ENCODE measurements around the gene PPP1R9B.

The PPP1R9B gene, protein sequence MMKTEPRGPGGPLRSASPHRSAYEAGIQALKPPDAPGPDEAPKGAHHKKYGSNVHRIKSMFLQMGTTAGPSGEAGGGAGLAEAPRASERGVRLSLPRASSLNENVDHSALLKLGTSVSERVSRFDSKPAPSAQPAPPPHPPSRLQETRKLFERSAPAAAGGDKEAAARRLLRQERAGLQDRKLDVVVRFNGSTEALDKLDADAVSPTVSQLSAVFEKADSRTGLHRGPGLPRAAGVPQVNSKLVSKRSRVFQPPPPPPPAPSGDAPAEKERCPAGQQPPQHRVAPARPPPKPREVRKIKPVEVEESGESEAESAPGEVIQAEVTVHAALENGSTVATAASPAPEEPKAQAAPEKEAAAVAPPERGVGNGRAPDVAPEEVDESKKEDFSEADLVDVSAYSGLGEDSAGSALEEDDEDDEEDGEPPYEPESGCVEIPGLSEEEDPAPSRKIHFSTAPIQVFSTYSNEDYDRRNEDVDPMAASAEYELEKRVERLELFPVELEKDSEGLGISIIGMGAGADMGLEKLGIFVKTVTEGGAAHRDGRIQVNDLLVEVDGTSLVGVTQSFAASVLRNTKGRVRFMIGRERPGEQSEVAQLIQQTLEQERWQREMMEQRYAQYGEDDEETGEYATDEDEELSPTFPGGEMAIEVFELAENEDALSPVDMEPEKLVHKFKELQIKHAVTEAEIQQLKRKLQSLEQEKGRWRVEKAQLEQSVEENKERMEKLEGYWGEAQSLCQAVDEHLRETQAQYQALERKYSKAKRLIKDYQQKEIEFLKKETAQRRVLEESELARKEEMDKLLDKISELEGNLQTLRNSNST

DNA sequence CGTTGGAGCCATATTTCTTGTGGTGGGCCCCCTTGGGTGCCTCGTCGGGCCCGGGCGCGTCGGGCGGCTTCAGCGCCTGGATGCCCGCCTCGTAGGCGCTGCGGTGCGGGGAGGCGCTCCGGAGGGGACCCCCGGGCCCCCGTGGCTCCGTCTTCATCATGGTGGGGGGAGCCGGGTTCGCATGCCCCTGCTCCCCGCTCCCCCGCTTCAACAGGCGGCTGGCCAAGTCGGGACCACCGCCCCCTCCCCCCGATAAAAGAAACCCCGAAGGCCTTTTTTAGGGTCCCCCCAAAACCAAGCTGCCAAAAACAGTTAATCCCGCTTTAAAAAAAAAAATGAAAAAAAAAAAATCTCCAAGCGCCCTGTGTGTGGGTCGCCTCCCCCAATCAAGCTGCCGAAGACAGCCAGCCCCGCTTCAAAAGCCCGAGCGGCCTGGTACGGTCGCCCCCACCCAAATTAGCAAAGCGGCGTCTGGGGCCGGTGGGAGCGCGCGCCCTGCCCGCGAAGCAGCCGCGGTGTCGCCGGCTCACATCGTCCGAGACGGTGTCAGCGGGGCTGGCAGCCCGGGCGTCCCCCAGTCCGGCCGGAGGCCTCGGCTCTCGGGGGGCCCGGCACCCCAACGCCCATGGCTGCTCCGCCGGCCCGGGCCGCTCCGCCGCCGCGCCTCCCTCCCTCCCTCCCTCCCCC, at the start of gene PPP1R9B:
TSS of gene PPP1R9B (minus strand) at position 324 of the 687 bp plus-strand sequence. CDS start at position 160, 164 bp downstream.
- DNase-seq = no peak

DNA sequence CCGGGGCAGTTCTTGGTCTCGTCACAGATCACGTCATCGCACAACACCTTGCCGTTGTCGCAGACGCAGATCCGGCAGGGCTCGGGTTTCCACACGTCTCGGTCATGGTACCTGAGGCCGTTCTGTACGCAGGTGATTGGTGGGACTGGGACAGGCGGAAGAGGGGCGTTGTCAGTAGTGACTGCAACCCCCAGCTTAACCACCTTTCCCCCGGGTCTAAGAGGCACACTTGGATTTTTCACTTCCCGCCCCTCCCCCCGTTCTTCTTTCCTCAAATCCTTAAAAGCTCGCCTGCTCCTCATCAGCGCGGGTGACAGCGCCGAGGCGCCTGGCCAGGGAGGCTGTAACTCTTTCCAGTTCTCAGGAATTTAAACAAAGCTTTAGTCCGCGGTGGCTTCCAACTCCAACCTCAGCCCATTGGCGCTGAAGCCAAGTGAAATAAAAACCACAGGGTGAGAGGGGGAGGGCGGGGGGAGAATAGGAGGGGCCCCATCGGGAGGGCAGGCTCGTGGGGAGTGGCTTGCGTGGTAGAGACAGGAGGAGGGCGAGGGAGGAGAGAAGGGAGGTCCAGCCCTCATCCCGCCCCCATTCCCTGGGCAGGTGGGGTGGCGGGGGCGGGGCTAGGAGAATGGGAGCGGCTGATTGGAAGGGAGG, 49.5 kb upstream of the PPP1R9B start:
- peak; percentile 29 for DNase-seq

DNA sequence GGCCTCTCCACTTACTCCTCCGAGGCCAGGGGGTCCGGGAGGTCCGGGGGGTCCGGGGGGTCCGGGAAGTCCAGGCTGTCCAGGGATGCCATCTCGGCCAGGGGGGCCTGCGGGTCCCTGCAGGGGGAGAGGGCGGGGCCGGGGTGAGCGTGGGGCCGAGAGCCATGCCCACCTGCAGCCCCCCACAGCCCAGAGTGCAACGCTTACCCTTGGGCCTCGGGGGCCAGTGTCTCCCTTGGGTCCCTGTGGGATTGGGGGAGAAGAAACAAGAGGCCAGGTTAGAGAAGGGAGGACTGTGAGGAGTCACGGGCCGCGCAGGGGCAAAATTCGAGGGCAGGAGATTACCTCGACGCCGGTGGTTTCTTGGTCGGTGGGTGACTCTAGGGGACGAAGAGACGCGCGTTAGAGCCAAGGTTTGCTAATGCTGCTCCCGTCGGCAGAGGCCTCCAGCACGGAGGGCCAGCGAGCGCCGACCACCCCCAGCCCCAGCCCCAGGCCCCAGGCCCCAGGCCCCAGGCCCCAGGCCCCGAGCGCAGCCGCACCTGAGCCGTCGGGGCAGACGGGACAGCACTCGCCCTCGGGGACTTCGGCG, 48.8 kb upstream of the PPP1R9B start:
- DNase-seq = no peak

DNA sequence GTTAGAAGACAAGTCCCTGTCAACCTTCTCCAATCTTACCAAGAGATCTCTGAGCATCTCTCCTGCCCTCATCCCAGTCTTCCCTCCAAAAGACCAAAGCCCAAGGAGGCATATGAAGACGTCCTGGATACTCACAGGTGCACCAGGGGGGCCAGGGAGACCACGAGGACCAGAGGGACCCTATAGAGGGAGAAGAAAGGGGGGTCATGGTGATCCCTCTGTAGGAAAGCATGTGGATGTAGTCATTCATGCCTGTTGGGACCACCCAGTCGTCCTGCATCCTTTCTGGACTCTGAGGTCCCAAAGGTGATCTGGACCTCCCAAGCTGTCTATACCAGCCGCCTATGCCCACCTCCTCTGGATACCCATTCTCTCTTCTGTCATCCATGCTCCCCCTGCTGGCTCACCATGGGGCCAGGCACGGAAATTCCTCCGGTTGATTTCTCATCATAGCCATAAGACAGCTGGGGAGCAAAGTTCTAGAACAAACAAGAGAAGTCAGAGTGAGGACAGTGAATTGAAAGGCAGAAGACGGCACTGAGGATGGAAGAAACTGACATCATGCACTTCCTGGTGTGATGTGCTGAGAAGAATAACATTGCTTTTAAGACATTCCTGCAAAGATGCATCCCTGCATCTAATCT, 47.7 kb upstream of the PPP1R9B start:
- DNase-seq = peak; percentile 43

DNA sequence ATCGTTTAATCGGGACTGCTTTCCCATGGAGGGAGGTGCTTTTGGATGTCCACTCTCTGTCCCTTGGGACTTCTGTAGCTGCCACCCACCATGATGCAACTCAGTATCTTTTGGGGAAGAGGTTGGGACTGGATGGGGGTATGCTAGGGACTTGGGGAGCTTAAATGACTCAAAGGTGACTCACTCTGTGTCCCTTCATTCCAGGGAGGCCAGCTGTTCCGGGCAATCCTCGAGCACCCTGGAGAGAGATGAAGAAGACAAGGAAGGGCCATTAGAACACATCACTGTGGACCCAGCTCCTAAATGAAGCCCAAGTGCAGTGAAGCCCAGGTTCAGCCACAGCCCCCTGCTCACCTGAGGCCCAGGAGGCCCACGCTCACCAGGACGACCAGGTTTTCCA, 46.3 kb upstream of the PPP1R9B start:
- DNase-seq = no peak

DNA sequence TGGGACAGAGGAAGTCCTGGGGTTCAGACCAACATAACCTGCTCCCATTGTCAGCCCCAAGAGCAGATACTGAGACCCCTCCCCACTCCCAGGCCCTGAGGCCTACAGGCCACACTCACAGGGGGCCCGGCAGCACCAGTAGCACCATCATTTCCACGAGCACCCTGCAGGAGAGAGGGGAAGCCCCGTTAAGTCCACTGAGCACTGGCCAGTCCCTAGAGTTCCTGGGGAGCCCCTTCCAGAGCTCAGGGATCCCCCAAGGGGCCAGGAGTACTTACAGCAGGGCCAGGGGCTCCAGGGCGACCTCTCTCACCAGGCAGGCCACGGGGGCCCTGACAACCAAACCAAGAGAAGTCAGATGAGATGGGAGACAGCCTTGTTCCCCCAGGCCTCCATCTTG, 45.6 kb upstream of the PPP1R9B start:
- DNase-seq = no peak

DNA sequence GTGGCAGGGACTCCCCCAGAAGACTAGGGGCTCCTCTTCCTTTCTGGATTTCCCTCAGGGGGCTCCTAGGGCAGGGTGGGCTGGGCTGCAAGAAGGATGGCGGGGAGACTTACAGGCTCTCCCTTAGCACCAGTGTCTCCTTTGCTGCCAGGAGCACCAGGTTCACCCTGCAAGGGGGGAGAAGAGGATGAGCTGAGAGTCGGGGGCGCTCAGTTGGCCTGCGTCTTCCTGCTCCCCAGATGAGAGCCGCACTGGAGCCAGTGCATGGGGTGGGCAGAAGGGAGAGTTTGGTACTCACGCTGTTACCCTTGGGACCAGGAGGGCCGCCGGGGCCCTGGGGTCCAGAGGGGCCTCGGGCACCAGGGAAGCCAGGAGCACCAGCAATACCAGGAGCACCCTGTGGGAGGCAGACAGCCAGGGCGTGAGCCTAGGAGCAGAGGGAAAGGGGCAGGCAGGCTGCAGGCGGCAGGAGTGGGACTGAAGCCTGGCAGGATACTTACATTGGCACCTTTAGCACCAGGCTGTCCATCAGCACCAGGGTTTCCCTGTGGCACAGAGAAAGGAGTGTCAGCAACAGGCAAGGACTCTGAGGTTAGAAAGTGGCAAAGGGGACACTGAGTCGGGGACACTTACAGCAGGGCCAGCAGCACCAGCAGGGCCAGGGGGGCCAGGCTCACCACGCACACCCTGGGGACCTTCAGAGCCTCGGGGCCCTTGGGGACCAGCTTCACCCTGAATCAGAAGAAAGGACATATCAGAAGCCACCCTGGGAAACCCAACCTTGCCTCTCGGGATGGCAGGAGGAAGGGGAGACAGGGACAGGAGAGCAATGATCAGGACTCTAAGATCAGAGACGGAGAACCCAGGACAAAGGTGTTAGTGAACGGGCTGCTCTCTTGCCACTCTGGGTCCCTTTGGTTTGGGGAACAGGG, 44.7 kb upstream of the PPP1R9B start:
- no peak for DNase-seq

DNA sequence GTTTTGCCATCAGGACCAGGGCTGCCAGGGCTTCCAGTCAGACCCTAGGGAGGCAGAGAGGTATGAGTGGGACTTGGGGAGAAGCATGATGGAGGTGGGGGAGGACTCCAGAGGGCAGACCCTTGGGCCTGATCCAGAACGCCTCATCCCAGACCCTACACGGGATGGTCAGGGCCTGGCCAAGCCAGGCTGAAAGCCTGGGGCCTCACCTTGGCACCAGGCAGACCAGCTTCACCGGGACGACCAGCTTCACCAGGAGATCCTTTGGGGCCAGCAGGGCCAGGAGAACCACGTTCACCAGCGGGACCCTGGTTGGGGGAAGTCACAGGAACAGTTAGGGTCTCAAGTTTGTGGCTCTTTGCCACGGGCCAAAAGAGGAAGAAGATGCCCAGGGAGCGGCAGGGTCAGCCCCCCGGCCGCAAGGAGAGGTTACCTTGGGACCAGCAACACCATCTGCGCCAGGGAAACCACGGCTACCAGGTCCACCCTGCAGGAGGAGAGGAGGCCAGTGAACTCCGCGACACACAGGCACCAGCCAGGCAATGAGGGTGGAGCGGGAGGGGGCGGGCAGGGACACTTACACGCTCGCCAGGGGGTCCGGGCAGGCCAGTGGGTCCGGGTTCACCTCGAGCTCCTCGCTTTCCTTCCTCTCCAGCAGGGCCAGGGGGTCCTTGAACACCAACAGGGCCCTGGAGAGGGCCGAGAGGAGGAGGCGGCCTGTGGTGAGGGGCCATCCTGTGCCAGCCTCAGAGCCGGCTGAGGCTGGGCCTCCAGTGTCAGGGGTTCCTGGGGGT, 43.9 kb upstream of the PPP1R9B start:
- DNase-seq = no peak

DNA sequence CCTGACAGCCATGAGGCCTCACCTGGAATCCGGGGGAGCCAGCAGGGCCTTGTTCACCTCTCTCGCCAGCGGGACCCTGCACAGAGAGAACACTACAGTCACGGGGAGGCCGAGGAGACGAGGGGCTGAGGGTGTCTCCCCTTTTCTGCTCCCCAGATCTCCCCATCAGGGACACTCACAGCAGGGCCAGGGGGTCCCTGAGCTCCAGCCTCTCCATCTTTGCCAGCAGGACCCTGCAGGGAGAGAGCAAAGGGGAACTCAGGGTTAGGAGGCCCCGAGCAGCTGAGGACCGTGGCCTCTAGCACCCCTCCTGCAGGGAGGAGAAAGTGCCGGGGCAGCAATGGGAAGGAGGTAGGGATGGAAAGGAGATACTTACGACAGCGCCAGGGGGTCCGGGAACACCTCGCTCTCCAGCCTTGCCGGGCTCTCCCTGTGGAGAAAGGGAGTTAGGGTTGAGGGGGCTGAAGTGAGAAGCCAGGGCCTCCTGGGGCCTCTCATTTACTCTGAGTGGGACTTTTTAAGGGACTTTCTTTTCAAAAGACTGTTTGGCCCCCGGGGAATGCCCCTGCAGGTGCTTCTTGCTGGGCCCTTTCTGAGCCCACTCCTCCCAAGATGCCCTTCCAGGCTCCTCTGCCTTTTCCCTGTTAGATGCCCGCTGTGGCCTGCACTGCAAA, 42.3 kb upstream of the PPP1R9B start:
- DNase-seq = no peak

DNA sequence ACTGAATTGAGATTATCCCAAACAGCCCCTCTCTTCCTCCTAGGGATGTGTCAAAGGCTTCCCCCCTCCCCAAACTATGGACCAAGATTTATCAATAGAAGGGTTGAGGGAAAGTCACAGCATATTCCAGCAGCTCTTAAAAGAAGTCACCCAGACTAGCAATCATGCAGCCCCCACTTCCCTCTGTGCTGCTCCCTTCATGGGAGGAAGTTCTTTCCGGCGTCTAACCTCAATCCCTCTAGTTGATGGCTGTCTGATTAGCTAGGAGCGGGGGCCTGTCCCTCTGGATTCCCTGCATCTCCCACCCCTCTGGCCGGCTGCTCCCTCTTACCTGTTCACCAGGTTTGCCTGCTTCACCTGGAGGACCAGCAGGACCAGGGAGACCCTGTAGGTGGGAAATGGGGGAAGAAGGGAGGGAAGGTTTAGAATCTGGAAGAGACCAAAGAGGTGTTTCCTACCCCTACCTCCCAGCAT, 41.7 kb upstream of the PPP1R9B start:
- DNase-seq = no peak

DNA sequence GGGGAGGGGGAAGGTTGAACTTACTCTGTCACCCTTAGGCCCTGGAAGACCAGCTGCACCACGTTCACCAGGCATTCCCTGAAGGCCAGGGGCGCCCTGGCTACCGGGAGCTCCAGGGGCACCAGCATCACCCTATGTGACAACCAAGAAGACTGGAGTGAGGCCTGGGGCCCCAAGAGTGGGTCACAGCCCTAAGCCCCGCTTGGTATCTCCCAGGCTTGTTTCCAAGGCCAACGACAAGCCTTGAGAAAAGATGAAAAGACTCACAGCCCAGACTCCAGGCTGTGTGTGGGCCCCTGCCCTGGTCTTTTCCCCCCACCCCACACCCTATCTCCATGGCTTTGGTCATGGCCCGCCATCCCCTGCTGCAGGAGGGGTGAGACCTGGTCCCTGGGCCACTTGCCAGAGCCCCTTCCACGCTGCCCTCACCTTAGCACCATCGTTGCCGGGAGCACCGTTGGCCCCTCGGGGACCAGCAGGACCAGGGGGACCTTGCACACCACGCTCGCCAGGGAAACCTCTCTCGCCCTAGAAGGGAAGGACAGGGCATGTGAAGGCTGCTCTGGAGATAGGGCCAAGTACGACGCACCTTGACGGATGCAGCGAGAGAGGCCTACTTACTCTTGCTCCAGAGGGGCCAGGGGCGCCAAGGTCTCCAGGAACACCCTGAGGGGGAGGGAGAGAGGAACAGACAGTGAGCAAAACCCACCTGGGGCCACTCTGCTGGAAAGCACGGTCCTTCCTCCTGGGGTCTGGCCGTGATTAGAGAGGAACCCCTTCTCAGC, 41.1 kb upstream of the PPP1R9B start:
- no peak for DNase-seq

DNA sequence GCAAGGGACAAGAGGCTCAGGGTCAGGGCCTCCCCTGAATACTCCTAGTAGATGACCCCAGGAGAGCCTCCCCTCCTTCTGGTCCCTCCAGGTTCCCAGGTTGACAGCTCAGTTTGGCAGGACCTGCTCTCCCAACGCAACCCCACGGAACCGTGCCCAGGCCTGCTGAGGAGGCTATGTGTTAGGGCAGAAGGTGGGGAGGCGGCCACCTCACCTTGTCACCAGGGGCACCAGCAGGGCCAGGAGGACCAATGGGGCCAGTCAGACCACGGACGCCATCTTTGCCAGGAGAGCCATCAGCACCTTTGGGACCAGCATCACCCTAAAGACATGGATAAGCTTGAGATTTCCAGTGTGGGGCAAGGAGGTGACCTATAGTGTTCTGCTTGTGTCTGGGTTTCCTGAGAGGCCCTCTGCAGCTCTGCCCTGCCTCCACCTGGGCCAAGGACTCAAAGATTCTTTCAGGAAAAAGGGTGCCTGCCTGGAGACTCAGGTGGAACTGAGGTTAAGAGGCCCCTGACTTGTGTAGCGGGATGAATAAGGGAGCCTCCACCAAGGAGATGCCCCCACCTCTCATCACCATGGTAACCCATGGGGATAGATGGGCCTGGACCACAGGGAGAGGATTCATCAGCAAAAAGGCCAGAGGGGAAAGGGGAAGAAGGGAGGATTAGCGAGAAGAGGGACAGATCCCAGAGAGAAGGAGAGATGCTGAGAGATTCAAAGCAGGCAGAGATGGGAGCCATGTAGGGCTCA, 40.3 kb upstream of the PPP1R9B start:
- no peak for DNase-seq

DNA sequence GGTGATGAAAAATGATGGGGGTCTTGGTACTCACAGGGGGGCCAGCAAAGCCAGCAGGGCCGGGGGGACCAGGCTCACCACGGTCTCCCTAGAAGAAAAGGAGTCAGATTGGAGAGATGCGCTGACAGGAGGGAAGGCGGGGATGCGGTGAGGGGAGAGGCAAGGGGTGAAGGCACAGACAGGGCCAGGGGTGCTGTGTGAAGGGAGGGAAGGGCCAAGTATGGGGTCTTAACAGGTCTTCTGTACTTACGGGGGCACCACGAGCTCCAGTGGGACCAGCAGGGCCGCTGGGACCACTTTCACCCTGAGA, 39.8 kb upstream of the PPP1R9B start:
- DNase-seq = no peak

DNA sequence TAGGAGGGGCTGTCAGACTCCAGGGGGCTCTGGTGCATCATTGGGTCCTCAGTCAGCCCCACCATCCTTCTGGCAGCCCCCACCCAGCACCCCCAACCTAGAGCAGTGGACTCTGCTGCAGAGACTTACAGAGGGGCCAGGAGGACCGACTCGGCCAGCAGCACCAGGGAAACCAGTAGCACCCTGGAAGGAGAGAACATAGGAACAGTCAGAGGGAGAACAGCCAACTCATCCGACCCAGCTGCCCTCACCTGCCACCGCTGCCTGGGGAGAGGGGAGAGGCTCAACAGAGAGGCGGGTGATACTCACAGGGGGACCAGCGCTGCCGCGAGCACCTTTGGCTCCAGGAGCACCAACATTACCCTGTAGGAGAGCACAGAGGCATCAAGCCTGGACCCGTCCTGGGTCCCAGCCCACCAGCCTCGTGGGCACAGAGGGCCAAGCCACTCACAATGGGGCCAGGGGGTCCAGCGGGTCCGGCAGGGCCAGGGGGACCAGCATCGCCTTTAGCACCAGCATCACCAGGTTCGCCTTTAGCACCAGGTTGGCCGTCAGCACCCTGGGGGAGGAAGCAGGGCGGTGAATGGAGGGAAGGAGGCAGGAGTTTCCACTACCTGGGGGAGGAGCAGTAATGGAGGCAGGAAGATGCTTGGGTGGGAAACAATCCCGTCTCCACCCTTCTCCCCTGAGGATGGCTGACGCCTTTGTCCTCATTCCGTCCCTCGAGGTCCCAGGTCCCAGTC, 39.2 kb upstream of the PPP1R9B start:
- no peak for DNase-seq

DNA sequence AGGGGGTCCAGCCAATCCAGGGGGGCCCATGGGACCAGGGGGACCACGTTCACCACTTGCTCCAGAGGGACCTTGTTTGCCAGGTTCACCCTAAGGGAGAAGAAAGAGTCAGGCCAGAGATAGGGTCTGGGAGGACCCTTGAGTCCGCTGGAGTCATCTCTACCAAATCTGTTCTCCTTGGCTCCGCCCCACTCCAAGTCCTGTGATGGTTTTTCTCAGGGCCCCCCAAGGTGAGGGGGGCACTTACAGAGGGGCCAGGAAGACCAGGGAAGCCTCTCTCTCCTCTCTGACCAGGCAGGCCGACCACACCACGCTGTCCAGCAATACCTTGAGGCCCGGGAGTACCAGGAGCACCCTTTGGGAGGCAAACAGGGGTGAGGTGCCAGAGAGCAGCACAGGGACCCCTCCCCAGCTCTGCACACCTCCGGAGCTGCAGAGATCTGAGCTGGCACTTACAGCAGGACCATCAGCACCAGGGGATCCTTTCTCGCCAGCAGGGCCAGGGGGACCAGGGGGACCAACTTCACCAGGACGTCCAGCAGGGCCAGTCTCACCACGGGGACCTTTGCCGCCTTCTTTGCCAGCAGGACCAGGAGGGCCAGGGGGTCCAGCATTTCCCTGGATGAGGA, 38.6 kb upstream of the PPP1R9B start:
- DNase-seq = no peak

DNA sequence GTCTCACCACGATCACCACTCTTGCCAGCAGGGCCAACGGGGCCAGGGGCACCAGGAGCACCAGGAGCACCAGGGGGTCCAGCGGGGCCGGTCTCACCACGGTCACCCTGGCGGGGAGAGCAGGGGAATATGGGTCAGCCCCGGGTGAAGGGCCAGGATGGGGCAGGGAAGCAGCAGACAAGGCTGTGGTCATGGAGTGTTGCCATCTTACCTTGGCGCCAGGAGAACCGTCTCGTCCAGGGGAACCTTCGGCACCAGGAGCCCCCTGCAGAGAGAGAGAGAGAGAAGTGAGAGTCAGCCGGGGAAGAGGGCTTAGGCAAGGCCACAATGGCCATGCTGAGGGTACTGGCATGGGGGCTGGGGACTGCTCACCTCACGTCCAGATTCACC, 38.0 kb upstream of the PPP1R9B start:
- no peak for DNase-seq

Data from NCI-H524 treated with DMSO at 0.1 percent for 48 hours (cell line).